HCT116 (cell line): ENCODE measurements around the gene MYBPH. TPM values are rescaled to one million over a fixed set of nuclear protein-coding genes. Genes with fewer than 3 reads are reported as not detected.

Experiments used
- ATAC-seq: fragments of 200-7000 bp; cut with Tn5 transposase; 2 replicates; pipeline ENCODE4 v1.9.1; 2020; ENCODE audit warnings: mild to moderate bottlenecking, moderate library complexity
- BruUV-seq: library from RNA; stranded (reverse); fragments of 400-500 nt; replicated peaks from 2 replicates; lab custom pipeline; 2021; lab: Mats Ljungman, UMichigan
- CTCF ChIA-PET: fragments of 300-600 bp; sonication (Branson Sonifier 250); formaldehyde crosslinking; loops from one replicate; lab custom pipeline; 2021; ENCODE audit warnings: antibody characterized with exemption; lab: Charles Lee
- POLR2A ChIA-PET: fragments of 300-600, 350-600 bp; sonication (Branson Sonifier 250); formaldehyde crosslinking; loops from one replicate; lab custom pipeline; 2021; ENCODE audit warnings: antibody characterized with exemption; lab: Charles Lee
- RAD21 ChIA-PET, 2 experiments: fragments of 300-600 bp; sonication (Branson Sonifier 250); formaldehyde crosslinking; loops; one replicate each; lab custom pipeline; 2023; ENCODE audit warnings: low total read pairs in 2 of 2; ENCODE audit not compliant: uncharacterized antibody in 2 of 2, unreplicated experiment in 2 of 2, low non-redundant PET in 1 of 2; lab: Charles Lee
- DNase-seq: peaks from one replicate; pipeline ENCODE4 v3.0.0-alpha.2; 2010; ENCODE audit warnings: low read depth, low spot score
- H2AFZ ChIP-seq: fragments of 200-600 bp; shearing (Covaris generic), sonication (generic); 2 replicates; pipeline ENCODE4 v1.6.1; 2017; ENCODE audit warnings: low read depth, mixed run types, mixed read lengths, antibody characterized with exemption, low read length; ENCODE audit not compliant: poor library complexity, severe bottlenecking
- H3K27ac ChIP-seq: 2 replicates; pipeline ENCODE4 v1.5.1; 2012; ENCODE audit warnings: low read depth, low read length
- H3K27me3 ChIP-seq: fragments of 200-600 bp; sonication (generic); 2 replicates; pipeline ENCODE4 v1.6.1; 2016; ENCODE audit warnings: mixed run types, low read length, mixed read lengths; ENCODE audit not compliant: insufficient read depth
- H3K36me3 ChIP-seq, 2 experiments: fragments of 200-500 bp in 1 of 2; fragments of 200-600 bp in 1 of 2; sonication (Bioruptor generic) in 1 of 2; sonication (generic) in 1 of 2; 2 replicates each; pipeline versions ENCODE4 v1.5.1 to v1.6.1; 2014 to 2016; ENCODE audit warnings: low read length in 2 of 2, inconsistent platforms in 1 of 2, mixed read lengths in 1 of 2, mixed run types in 1 of 2; ENCODE audit not compliant: insufficient read depth in 2 of 2, control insufficient read depth in 1 of 2
- H3K4me1 ChIP-seq, 2 experiments: fragments of 200-600 bp in 1 of 2; sonication (generic) in 1 of 2; 2 replicates each; pipeline versions ENCODE4 v1.5.1 to v1.6.1; 2012 to 2017; ENCODE audit warnings: low read length in 2 of 2, inconsistent platforms in 1 of 2, mild to moderate bottlenecking in 1 of 2, mixed read lengths in 1 of 2, mixed run types in 1 of 2, moderate library complexity in 1 of 2; ENCODE audit not compliant: insufficient read depth in 2 of 2, control insufficient read depth in 1 of 2
- H3K4me2 ChIP-seq: fragments of 200-600 bp; sonication (generic); 2 replicates; pipeline ENCODE4 v1.6.1; 2017; ENCODE audit warnings: mixed run types, low read length, mixed read lengths
- H3K4me3 ChIP-seq, 2 experiments: fragments of 200-600 bp in 1 of 2; sonication (generic) in 1 of 2; replicated peaks in 1 of 2; 2 replicates each; pipeline ENCODE4 v1.5.1; 2011 to 2016; ENCODE audit warnings: low read length in 2 of 2, control low read depth in 1 of 2, low read depth in 1 of 2, mild to moderate bottlenecking in 1 of 2, mixed read lengths in 1 of 2, mixed run types in 1 of 2
- H3K79me2 ChIP-seq: fragments of 200-600 bp; sonication (generic); 2 replicates; pipeline ENCODE4 v1.6.1; 2017; ENCODE audit warnings: mild to moderate bottlenecking, mixed run types, low read length, moderate library complexity, mixed read lengths; ENCODE audit not compliant: insufficient read depth
- H3K9ac ChIP-seq: fragments of 200-600 bp; sonication (generic); 2 replicates; pipeline ENCODE4 v1.6.1; 2016; ENCODE audit warnings: low read length, mixed read lengths
- H3K9me2 ChIP-seq: fragments of 200-600 bp; sonication (generic), shearing (Covaris generic); 2 replicates; pipeline ENCODE4 v1.6.1; 2017; ENCODE audit warnings: mixed run types, mild to moderate bottlenecking, moderate library complexity; ENCODE audit not compliant: insufficient read depth
- H3K9me3 ChIP-seq, 2 experiments: fragments of 200-500 bp in 1 of 2; fragments of 200-600 bp in 1 of 2; sonication (Bioruptor generic) in 1 of 2; sonication (generic) in 1 of 2; 2 replicates each; pipeline ENCODE4 v1.6.1; 2014 to 2017; ENCODE audit warnings: low read length in 2 of 2, mixed read lengths in 2 of 2, inconsistent platforms in 1 of 2, low read depth in 1 of 2, mild to moderate bottlenecking in 1 of 2, mixed run types in 1 of 2, moderate library complexity in 1 of 2; ENCODE audit not compliant: control insufficient read depth in 1 of 2, insufficient read depth in 1 of 2
- H4K20me1 ChIP-seq: fragments of 200-600 bp; sonication (generic), shearing (Covaris generic); 2 replicates; pipeline ENCODE4 v1.6.1; 2017; ENCODE audit warnings: mixed run types, mild to moderate bottlenecking, moderate library complexity; ENCODE audit not compliant: insufficient read depth
- ELF1 ChIP-seq: IDR thresholded peaks from 2 replicates; pipeline ENCODE4 v1.6.1; 2012; ENCODE audit warnings: low read depth, borderline replicate concordance
- EZH2 ChIP-seq: fragments of 200-600 bp; sonication (generic); IDR thresholded peaks from 2 replicates; pipeline ENCODE4 v1.6.1; 2017; ENCODE audit warnings: antibody characterized with exemption, mixed run types
- EZH2phosphoT487 ChIP-seq: fragments of 200-600 bp; IDR thresholded peaks from 2 replicates; pipeline ENCODE4 v1.6.1; 2018; ENCODE audit warnings: antibody characterized with exemption, borderline replicate concordance
- SRF ChIP-seq: IDR thresholded peaks from 2 replicates; pipeline ENCODE4 v1.6.1; 2012; ENCODE audit warnings: low read depth
- YY1 ChIP-seq: IDR thresholded peaks from 2 replicates; pipeline ENCODE4 v1.6.1; 2011; ENCODE audit warnings: low read length, low read depth, moderate library complexity, mild to moderate bottlenecking; ENCODE audit not compliant: insufficient replicate concordance; ENCODE audit errors: extremely low read depth
- ZBTB33 ChIP-seq: IDR thresholded peaks from 2 replicates; pipeline ENCODE4 v1.6.1; 2011; ENCODE audit warnings: mild to moderate bottlenecking, low read length, moderate library complexity; ENCODE audit not compliant: insufficient replicate concordance; ENCODE audit errors: extremely low read depth
- intact Hi-C: fragments of 100-400 bp; cut with micrococcal nuclease; formaldehyde crosslinking; loops from 2 replicates; pipeline ENCODE4 v1.10.0; 2022
- total RNA-seq: library from RNA; stranded (reverse); gene quantifications from one replicate; pipeline ENCODE4 v1.2.1, GENCODE V29; 2021; ENCODE audit not compliant: unreplicated experiment

MYBPH gene
- total RNA-seq, 1 experiment from 2014 or later = 0.22 TPM

DNA sequence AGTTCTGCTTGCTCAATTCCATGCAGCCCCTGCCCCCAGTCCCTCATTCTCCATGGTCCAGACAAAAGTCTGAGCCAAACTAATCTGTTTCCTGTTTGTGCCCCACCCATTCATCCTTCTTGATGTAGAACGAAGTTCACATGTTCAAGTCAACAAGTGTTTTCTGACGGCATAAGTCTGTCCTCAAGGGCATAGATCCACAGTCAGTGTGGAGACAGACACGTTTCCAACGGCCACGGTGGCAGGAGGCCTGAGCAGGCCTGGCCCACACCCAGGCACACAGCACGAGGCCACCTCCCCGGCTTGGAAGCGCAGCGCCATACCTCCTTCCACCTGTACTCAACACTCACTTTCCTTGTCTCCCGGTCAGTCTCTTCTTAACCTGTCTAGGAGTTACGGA, 32.0 kb downstream of the MYBPH start:
- DNase-seq = no peak
- POLR2A ChIA-PET = no interaction called here
- no peak overlapping the region for H3K9ac ChIP-seq
- H3K27me3 ChIP-seq = no peaks in the 10 kb centered on the region
- no peaks in the 10 kb centered on the region for H3K79me2 ChIP-seq
- no peaks in the 10 kb centered on the region for H3K9me3 ChIP-seq
- H3K4me2 ChIP-seq = no peak overlapping the region
- H3K36me3 ChIP-seq = no peaks in the 10 kb centered on the region
- CTCF ChIA-PET = no interaction called here
- TF ChIP-seq EZH2phosphoT487 = no peak
- no peak for TF ChIP-seq EZH2
- TF ChIP-seq ELF1 = no peak
- no peak for TF ChIP-seq ZBTB33
- TF ChIP-seq YY1 = no peak
- no peak for TF ChIP-seq SRF
- no peak overlapping the region for H2AFZ ChIP-seq
- peaks cover 0 to 7% of the 10 kb centered on the region in 2 experiments; a peak in 2 of 4 replicates for H3K4me1 ChIP-seq
- intact Hi-C loops = no loop called here
- RAD21 ChIA-PET = no interaction called here
- no peak overlapping the region for H3K4me3 ChIP-seq
- ATAC-seq = no peak
- no peak overlapping the region for H3K27ac ChIP-seq
- H4K20me1 ChIP-seq = no peaks in the 10 kb centered on the region
- H3K9me2 ChIP-seq = no peaks in the 10 kb centered on the region
- no TSS peak for BruUV-seq
